Limb (tissue), 2 donors: Measurements from ENCODE around the gene TBXAS1.

ENCODE experiments used
- DNase-seq, 2 donors: peaks; one replicate each; pipeline ENCODE4 v3.0.0-alpha.2; 2016; ENCODE audit errors: extremely low spot score in 2 of 2

TBXAS1 gene

DNA sequence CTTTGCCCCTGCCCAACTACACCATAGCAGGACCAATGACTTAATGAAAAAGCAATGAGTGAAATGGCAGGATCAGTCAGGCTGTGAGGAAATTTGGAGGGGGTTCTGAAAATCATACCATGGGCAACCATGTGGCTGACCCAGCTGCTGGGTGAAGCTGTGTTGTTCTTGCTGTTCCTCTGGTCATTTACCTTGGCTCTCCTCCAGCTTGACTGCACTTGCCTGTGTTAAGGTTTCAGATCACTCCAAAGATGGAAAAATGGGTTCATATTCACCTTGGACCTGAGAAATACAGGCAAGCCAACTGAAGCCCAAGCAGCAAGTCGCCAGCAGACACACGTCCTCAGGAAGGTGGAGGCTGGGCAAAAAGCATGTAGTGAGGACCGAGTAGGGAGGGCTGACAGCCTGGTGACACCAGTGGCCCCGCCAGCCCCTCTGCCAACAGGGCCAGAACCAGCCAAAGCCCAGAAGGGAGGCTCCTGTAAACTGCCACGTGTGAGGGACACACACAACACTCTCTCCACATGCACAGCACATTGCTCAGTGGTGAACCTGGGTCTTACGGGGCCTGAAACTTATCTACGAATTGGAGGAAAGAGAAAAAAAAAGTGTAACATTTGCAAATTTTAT is 193.6 kb downstream of the TBXAS1 start:
- no peak for DNase-seq

DNA sequence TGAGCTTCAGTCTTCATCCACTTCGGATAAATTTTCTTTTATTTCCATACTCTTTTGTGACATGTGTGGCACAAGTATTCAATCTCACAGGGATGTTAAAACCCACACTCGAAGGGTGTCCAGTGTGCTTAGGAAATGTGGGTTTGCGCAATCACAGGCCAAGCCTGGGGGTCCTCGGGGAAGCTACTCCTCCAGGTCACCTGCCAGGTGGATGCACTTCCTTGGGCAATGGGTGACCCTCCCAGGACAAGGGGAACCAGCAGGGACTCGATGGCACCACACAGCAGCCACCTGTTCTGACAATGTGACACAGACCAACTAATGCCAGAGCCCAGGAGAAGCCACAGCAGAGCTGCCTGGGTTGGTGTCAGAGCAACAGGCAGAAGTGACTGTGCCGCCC is 194.7 kb downstream of the TBXAS1 start:
- DNase-seq, result no peak

GRCh38 chr7:140024585-140024984 is 195.5 kb downstream of the TBXAS1 start:
- DNase-seq, result no peak

- DNase-seq, result no peak
These were observed 196.2 kb downstream of the TBXAS1 start for GRCh38 chr7:140025241-140025640.

DNA sequence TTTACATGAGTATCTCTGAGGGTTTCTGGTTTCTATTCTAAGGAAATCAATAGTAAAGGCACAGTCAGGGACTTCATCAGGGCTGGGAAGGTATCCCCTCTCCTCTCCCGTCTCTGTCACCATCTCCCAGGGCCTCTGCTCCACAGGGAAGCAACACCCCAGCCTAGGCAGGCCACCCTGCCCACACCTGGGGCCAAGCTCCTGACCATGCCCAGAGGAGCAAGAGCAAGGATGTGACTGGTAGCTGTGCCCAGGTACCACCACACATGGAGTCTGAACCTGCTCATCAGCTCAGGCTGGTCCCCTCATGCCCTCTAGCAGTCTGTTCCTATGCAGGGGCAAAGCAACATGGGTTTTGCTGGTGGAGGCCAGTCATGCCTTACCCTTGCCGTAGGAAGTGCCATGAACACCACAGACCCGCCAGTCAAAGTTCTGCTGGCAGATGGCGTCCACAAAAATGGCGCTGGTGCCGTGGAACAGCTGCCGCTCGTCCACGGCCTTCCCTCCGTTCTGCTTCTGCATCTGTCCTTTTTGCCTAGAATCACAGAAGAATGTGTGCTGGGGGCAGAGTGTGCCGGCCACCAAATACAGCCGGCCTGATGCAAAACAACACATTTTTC is 196.9 kb downstream of the TBXAS1 start:
- no peak for DNase-seq

DNA sequence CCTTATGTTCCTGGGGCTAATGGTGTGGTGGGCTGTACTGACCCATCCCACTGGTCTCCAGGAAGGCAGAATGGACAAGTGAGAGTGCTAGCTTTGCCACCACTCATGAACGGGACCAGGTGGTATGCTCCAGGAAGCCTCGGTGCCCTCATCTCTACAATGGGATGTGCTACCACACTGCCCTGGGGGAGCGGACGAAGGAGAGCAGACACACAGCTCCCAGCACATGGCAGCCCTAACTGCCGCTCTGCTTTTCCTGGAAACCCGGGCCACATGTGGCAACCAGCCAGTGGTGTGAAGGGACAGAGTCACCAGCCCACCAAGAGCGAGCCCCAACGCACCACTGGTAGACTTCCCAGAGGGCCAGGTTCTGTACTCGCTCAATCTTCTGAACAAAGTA is 197.9 kb downstream of the TBXAS1 start:
- no peak for DNase-seq

- no peak for DNase-seq
These were observed 198.8 kb downstream of the TBXAS1 start for GRCh38 chr7:140027858-140028257.

DNA sequence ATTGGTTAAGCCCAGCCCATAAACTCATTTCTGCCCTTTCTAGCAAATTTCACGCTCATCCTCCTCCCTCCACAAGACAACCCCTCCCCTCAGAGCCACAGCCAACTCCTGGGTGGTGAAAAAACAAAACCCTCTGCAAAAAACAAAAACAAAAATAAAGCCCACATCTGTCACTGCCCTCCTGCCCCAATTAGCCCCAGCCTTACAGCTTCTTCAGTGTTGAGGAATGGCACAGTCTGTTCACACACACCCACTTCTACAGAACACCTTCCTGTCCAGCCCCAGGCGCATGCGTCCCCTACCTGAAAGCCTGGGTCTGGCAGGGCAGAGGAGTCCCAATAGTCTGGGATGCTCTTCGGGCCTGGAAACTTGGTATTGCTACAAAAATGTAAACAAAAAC is 199.2 kb downstream of the TBXAS1 start:
- DNase-seq, result no peak

DNA sequence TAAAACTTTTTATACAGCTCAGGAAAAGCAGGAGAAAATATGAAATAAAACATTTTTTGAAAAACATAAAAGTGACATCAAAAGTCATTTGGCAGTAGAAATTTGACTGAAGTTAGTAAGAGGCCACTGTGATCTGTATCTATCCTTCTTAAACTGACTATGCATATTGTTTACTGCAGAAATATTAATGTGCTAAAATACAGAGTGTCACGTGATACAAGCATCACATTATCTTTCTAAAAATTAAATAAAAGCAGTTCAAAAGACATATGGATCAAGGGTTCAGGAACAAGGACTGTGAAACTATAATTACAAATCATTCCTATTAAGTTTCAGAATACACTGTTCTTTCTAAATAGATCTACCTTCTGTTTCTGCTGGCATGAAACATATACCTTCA is 200.0 kb downstream of the TBXAS1 start:
- no peak for DNase-seq

- peak in 1 of 2 donors; percentile 14 for DNase-seq
These were observed 202.3 kb downstream of the TBXAS1 start for GRCh38 chr7:140031364-140031763.

- DNase-seq, result no peak
These were observed 204.0 kb downstream of the TBXAS1 start for GRCh38 chr7:140033036-140033435.

GRCh38 chr7:140033779-140034363 is 204.8 kb downstream of the TBXAS1 start:
- DNase-seq, result no peak

- DNase-seq, result no peak
These were observed 205.4 kb downstream of the TBXAS1 start for GRCh38 chr7:140034421-140034820.

DNA sequence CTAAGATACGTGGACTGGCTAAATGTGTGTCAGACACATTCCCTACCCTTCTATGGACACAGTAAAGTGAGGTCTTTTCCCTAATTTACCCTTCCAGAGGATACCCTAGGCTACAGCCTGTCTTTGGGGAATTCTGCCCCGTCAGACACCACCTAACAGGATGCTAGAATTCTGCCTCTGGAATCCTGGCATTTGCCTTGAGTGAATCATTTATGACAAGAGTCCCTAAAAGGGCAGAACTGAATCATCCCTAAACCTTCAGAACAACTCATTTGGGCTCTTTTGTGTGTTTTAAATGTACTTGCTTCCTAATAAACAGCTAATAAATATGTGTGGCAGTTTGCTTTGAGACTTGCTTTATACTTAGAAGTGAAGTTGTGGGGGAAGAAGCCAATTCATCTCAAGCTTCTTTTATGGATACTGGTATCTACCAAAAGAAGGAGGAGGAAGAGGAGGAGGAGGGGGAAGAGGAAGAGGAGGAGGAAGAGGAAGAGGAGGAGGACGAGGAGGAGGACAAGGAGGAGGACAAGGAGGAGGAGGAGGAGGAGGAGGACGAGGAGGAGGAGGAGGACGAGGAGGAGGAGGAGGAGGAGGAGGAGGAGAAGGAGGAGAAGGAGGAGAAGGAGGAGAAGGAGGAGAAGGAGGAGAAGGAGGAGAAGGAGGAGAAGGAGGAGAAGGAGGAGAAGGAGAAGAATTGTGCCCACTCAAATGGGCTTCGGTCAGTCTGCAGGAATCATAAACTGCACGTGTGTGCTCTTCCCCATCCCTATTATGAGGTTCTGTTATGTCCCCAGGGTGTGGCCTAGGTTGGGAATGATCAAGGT is 206.5 kb downstream of the TBXAS1 start:
- DNase-seq, result no peak

- DNase-seq, result no peak
These were observed 207.3 kb downstream of the TBXAS1 start for GRCh38 chr7:140036224-140036962.

- no peak for DNase-seq
These were observed 210.0 kb downstream of the TBXAS1 start for GRCh38 chr7:140039066-140039465.

GRCh38 chr7:140039896-140040295 is 210.8 kb downstream of the TBXAS1 start:
- no peak for DNase-seq

- no peak for DNase-seq
These were observed 212.8 kb downstream of the TBXAS1 start for GRCh38 chr7:140041659-140042385.

DNA sequence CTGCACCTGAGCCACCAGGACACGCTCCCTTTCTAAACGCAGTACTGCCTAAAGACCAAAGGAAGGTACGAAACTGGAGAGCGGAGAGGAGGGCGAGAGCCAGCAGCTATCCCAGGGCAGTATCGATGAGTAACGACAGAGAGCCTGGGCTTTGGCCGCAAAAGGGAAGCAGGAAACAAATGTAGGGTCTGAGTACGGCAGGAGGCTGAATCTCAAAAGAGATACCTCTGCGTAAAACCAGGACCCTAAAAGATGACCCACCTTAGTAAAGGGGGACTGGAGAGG is 213.3 kb downstream of the TBXAS1 start:
- DNase-seq, result no peak

- no peak for DNase-seq
These were observed 215.2 kb downstream of the TBXAS1 start for GRCh38 chr7:140044251-140044650.

DNA sequence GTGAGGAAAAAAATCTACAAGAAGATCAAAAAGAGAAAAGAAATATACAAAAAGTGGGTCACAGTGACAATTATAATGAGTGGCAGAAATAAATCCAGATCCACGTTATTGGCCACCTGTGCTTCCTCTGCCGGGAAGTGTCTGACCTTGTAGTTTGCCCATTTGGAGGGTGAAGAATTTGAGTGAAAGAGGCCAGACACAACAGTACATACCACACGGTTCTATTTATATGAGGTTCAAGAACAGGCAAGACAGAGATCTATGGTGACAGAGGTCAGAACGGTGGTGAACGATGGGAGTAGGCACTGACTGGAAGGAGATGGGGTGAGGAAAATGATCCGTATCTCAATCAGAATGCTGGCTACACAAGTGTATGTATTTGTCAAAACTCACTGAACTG is 216.6 kb downstream of the TBXAS1 start:
- no peak for DNase-seq
